HCT116 (cell line): Measurements from ENCODE around the gene TOP1. TPM values are rescaled to one million over a fixed set of nuclear protein-coding genes. Genes with fewer than 3 reads are reported as not detected.

Experiments
- ATAC-seq: fragments of 200-7000 bp; cut with Tn5 transposase; 2 replicates; pipeline ENCODE4 v1.9.1; 2020; ENCODE audit warnings: mild to moderate bottlenecking, moderate library complexity
- BruUV-seq: library from RNA; stranded (reverse); fragments of 400-500 nt; replicated peaks from 2 replicates; lab custom pipeline; 2021; lab: Mats Ljungman, UMichigan
- CTCF ChIA-PET: fragments of 300-600 bp; sonication (Branson Sonifier 250); formaldehyde crosslinking; loops from one replicate; lab custom pipeline; 2021; ENCODE audit warnings: antibody characterized with exemption; lab: Charles Lee
- POLR2A ChIA-PET: fragments of 300-600, 350-600 bp; sonication (Branson Sonifier 250); formaldehyde crosslinking; loops from one replicate; lab custom pipeline; 2021; ENCODE audit warnings: antibody characterized with exemption; lab: Charles Lee
- RAD21 ChIA-PET, 2 experiments: fragments of 300-600 bp; sonication (Branson Sonifier 250); formaldehyde crosslinking; loops; one replicate each; lab custom pipeline; 2023; ENCODE audit warnings: low total read pairs in 2 of 2; ENCODE audit not compliant: uncharacterized antibody in 2 of 2, unreplicated experiment in 2 of 2, low non-redundant PET in 1 of 2; lab: Charles Lee
- DNase-seq: peaks from one replicate; pipeline ENCODE4 v3.0.0-alpha.2; 2010; ENCODE audit warnings: low read depth, low spot score
- H2AFZ ChIP-seq: fragments of 200-600 bp; shearing (Covaris generic), sonication (generic); 2 replicates; pipeline ENCODE4 v1.6.1; 2017; ENCODE audit warnings: low read depth, mixed run types, mixed read lengths, antibody characterized with exemption, low read length; ENCODE audit not compliant: poor library complexity, severe bottlenecking
- H3K27ac ChIP-seq: 2 replicates; pipeline ENCODE4 v1.5.1; 2012; ENCODE audit warnings: low read depth, low read length
- H3K27me3 ChIP-seq: fragments of 200-600 bp; sonication (generic); 2 replicates; pipeline ENCODE4 v1.6.1; 2016; ENCODE audit warnings: mixed run types, low read length, mixed read lengths; ENCODE audit not compliant: insufficient read depth
- H3K36me3 ChIP-seq, 2 experiments: fragments of 200-500 bp in 1 of 2; fragments of 200-600 bp in 1 of 2; sonication (Bioruptor generic) in 1 of 2; sonication (generic) in 1 of 2; 2 replicates each; pipeline versions ENCODE4 v1.5.1 to v1.6.1; 2014 to 2016; ENCODE audit warnings: low read length in 2 of 2, inconsistent platforms in 1 of 2, mixed read lengths in 1 of 2, mixed run types in 1 of 2; ENCODE audit not compliant: insufficient read depth in 2 of 2, control insufficient read depth in 1 of 2
- H3K4me1 ChIP-seq, 2 experiments: fragments of 200-600 bp in 1 of 2; sonication (generic) in 1 of 2; 2 replicates each; pipeline versions ENCODE4 v1.5.1 to v1.6.1; 2012 to 2017; ENCODE audit warnings: low read length in 2 of 2, inconsistent platforms in 1 of 2, mild to moderate bottlenecking in 1 of 2, mixed read lengths in 1 of 2, mixed run types in 1 of 2, moderate library complexity in 1 of 2; ENCODE audit not compliant: insufficient read depth in 2 of 2, control insufficient read depth in 1 of 2
- H3K4me2 ChIP-seq: fragments of 200-600 bp; sonication (generic); 2 replicates; pipeline ENCODE4 v1.6.1; 2017; ENCODE audit warnings: mixed run types, low read length, mixed read lengths
- H3K4me3 ChIP-seq, 2 experiments: fragments of 200-600 bp in 1 of 2; sonication (generic) in 1 of 2; replicated peaks in 1 of 2; 2 replicates each; pipeline ENCODE4 v1.5.1; 2011 to 2016; ENCODE audit warnings: low read length in 2 of 2, control low read depth in 1 of 2, low read depth in 1 of 2, mild to moderate bottlenecking in 1 of 2, mixed read lengths in 1 of 2, mixed run types in 1 of 2
- H3K79me2 ChIP-seq: fragments of 200-600 bp; sonication (generic); 2 replicates; pipeline ENCODE4 v1.6.1; 2017; ENCODE audit warnings: mild to moderate bottlenecking, mixed run types, low read length, moderate library complexity, mixed read lengths; ENCODE audit not compliant: insufficient read depth
- H3K9ac ChIP-seq: fragments of 200-600 bp; sonication (generic); 2 replicates; pipeline ENCODE4 v1.6.1; 2016; ENCODE audit warnings: low read length, mixed read lengths
- H3K9me2 ChIP-seq: fragments of 200-600 bp; sonication (generic), shearing (Covaris generic); 2 replicates; pipeline ENCODE4 v1.6.1; 2017; ENCODE audit warnings: mixed run types, mild to moderate bottlenecking, moderate library complexity; ENCODE audit not compliant: insufficient read depth
- H3K9me3 ChIP-seq, 2 experiments: fragments of 200-500 bp in 1 of 2; fragments of 200-600 bp in 1 of 2; sonication (Bioruptor generic) in 1 of 2; sonication (generic) in 1 of 2; 2 replicates each; pipeline ENCODE4 v1.6.1; 2014 to 2017; ENCODE audit warnings: low read length in 2 of 2, mixed read lengths in 2 of 2, inconsistent platforms in 1 of 2, low read depth in 1 of 2, mild to moderate bottlenecking in 1 of 2, mixed run types in 1 of 2, moderate library complexity in 1 of 2; ENCODE audit not compliant: control insufficient read depth in 1 of 2, insufficient read depth in 1 of 2
- H4K20me1 ChIP-seq: fragments of 200-600 bp; sonication (generic), shearing (Covaris generic); 2 replicates; pipeline ENCODE4 v1.6.1; 2017; ENCODE audit warnings: mixed run types, mild to moderate bottlenecking, moderate library complexity; ENCODE audit not compliant: insufficient read depth
- CBX3 ChIP-seq: IDR thresholded peaks from 2 replicates; pipeline ENCODE4 v1.6.1; 2012; ENCODE audit warnings: low read depth
- SIN3A ChIP-seq: IDR thresholded peaks from 2 replicates; pipeline ENCODE4 v1.6.1; 2012; ENCODE audit warnings: low read depth
- SP1 ChIP-seq: IDR thresholded peaks from 2 replicates; pipeline ENCODE4 v1.6.1; 2012; ENCODE audit warnings: low read depth
- ZFX ChIP-seq: fragments of 450-650 bp; IDR thresholded peaks from 2 replicates; pipeline ENCODE4 v1.6.1; 2017
- intact Hi-C: fragments of 100-400 bp; cut with micrococcal nuclease; formaldehyde crosslinking; loops from 2 replicates; pipeline ENCODE4 v1.10.0; 2022
- total RNA-seq: library from RNA; stranded (reverse); gene quantifications from one replicate; pipeline ENCODE4 v1.2.1, GENCODE V29; 2021; ENCODE audit not compliant: unreplicated experiment
- TF ChIP-seq, protein P1 (sequence below), 3 experiments: fragments of 200-600 bp in 1 of 3; sonication (generic) in 1 of 3; IDR thresholded peaks in 2 of 3; conservative IDR thresholded peaks in 1 of 3; 2 replicates each; pipeline ENCODE4 v1.5.1; 2012 to 2017; ENCODE audit warnings: low read depth in 2 of 3, low read length in 2 of 3, antibody characterized with exemption in 1 of 3, borderline replicate concordance in 1 of 3, control low read depth in 1 of 3, mild to moderate bottlenecking in 1 of 3, mixed read lengths in 1 of 3, mixed run types in 1 of 3, moderate library complexity in 1 of 3; ENCODE audit not compliant: insufficient read depth in 1 of 3
- TF ChIP-seq, protein P2 (sequence below): IDR thresholded peaks from 2 replicates; pipeline ENCODE4 v1.6.1; 2012

Gene TOP1
- total RNA-seq, 1 experiment from 2014 or later: 190 TPM

DNA sequence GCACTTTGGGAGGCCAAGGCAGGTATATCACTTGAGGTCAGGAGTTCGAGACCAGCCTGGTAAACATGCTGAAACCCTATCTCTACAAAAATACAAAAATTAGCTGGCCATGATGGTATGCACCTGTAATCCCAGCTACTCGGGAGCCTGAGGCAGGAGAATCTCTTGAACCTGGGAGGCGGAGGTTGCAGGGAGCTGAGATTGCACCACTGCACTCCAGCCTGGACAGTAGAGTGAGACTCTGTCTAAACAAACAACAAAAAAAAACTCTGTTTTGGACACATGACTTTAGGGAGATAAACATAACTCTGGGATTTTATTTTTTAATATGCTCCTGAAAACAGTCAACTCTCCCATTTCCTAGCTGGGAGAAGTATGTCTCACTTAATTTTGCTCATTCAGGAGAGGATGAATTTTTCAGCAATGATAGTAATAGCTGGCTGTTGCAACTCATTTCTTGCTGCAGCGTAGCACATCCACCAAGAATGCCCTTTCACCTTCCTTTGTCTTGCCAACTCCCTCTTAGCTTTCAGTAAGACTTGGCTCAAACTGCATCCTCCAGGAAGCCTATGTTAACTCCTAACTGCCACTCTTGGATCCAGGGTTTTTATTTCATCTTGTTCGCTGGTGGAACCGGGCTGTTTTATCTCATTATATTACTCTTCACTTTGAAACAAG is 24.3 kb downstream of the TOP1 start:
- CTCF ChIA-PET: no interaction called here
- no peak overlapping the region for H3K4me2 ChIP-seq

DNA sequence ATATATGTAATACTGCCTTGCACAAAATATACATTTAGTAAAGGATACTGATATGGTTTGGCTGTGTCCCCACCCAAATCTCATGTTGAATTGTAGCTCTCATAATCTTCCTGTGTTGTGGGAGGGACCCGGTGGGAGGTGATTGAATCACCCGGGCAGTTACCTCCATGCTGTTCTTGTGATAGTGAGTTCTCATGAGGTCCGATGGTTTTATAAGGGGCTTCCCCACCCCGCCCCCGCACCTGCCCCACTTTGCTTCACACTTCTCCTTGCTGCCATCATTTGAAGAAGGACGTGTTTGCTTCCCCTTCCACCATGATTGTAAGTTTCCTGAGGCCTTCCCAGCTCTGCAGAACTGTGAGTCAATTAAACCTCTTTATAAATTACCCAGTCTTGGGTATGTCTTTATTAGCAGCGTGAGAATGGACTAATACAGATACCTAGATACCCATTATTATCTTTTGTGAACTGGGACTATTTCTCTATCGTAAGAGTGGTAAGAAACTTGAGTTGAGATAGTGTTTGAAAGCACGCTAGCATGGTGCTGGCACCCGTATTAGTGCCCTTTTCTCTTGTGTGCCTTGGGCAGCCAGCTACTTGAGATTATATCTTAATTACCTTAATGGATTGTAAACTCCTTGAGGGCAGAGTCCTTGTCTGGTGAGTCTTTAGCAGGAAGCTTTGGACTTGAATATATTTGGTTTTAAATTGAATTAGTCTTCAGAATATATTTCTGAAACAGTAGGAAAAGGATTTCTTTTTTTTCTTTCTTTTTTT is 25.6 kb downstream of the TOP1 start:
- Histone ChIP-seq H3K9ac (no peak overlapping the region), H3K4me1 (peaks cover 0 to 42% of the 10 kb centered on the region in 2 experiments; a peak in 2 of 4 replicates), H3K4me2 (no peak overlapping the region), H3K9me2 (no peaks in the 10 kb centered on the region), H3K79me2 (peaks cover 100% of the 10 kb centered on the region), H4K20me1 (peaks cover 50% of the 10 kb centered on the region), H3K27ac (no peak overlapping the region), H3K4me3 (no peak overlapping the region), H2AFZ (no peak overlapping the region), H3K9me3 (no peaks in the 10 kb centered on the region), H3K27me3 (no peaks in the 10 kb centered on the region), H3K36me3 (0 out of 4 replicates have a peak, but pooled peaks cover 0 to 4% of the 10 kb centered on the region in 2 experiments)
- TF ChIP-seq, protein P1, sequence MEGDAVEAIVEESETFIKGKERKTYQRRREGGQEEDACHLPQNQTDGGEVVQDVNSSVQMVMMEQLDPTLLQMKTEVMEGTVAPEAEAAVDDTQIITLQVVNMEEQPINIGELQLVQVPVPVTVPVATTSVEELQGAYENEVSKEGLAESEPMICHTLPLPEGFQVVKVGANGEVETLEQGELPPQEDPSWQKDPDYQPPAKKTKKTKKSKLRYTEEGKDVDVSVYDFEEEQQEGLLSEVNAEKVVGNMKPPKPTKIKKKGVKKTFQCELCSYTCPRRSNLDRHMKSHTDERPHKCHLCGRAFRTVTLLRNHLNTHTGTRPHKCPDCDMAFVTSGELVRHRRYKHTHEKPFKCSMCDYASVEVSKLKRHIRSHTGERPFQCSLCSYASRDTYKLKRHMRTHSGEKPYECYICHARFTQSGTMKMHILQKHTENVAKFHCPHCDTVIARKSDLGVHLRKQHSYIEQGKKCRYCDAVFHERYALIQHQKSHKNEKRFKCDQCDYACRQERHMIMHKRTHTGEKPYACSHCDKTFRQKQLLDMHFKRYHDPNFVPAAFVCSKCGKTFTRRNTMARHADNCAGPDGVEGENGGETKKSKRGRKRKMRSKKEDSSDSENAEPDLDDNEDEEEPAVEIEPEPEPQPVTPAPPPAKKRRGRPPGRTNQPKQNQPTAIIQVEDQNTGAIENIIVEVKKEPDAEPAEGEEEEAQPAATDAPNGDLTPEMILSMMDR (IDR thresholded peaks at IDR 0.05 in 2 of 3, conservative IDR thresholded peaks at IDR 0.05 in 1 of 3; ENCODE audit: borderline replicate concordance in 1 of 3, insufficient read depth in 1 of 3, low read depth in 2 of 3, low read length in 2 of 3): no peak
- ChIA-PET RAD21 (no interaction called here), CTCF (no interaction called here), POLR2A (no interaction called here)
- DNase-seq (no peak), ATAC-seq (no peak)
- BruUV-seq: no TSS peak
- intact Hi-C loops: no loop called here

More for the DNA sequence above, 24.3 kb downstream of the TOP1 start:
- H3K9ac ChIP-seq: no peak overlapping the region
- H3K9me2 ChIP-seq: no peaks in the 10 kb centered on the region
- TF ChIP-seq SP1 (no peak), ZFX (no peak), CBX3 (no peak), SIN3A (no peak)
- TF ChIP-seq, protein P2, sequence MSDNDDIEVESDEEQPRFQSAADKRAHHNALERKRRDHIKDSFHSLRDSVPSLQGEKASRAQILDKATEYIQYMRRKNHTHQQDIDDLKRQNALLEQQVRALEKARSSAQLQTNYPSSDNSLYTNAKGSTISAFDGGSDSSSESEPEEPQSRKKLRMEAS: no peak
- ATAC-seq: no peak
- DNase-seq: no peak
- H3K27me3 ChIP-seq: no peaks in the 10 kb centered on the region
- ChIA-PET RAD21 (no interaction called here), POLR2A (no interaction called here)
- H3K4me1 ChIP-seq: peaks cover 9 to 44% of the 10 kb centered on the region in 2 experiments
- no peak overlapping the region for H3K27ac ChIP-seq
- intact Hi-C loops: no loop called here
- peaks cover 63% of the 10 kb centered on the region for H4K20me1 ChIP-seq
- H2AFZ ChIP-seq: no peak overlapping the region
- peaks cover 100% of the 10 kb centered on the region for H3K79me2 ChIP-seq
- H3K9me3 ChIP-seq: no peaks in the 10 kb centered on the region
- H3K36me3 ChIP-seq: 0 out of 4 replicates have a peak, but pooled peaks cover 0 to 4% of the 10 kb centered on the region in 2 experiments
- no peak overlapping the region for H3K4me3 ChIP-seq
- no TSS peak for BruUV-seq
